Measurements from ENCODE around the gene DNAJB13.

Gene DNAJB13

DNA sequence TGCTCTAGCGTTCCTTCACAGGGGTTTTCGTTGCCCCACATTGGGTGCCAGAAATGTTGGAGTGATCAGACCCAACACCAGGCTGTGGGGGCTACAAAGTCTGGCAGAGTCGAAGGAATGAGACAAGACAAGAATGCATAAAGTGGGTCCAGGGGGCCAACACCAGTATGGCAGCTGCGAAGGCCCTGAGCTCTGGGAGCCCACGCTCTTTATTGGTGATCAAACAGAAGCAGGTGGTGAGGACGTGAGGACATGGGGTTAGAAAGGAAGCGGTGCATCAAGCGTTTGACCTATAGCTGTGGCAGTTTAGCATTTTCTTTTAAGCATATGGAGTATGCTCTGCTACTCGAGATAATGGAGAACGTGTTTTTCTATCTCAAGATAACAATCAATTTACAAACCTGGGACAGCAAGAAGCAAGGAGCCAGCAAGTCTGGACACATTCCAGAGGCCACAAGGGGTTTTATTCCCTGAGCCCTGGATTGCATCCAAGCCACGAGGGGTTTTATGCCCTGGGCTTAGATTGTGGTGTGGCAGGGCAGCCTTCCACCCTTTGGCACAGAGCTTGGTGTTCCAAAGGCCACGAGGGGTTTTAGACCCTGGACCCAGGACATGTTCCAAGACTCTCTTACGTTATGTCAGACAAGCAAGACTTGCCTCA lies 3.9 kb upstream of the DNAJB13 start:
- DNase-seq (ENCODE audit: low read depth), result no peak

DNA sequence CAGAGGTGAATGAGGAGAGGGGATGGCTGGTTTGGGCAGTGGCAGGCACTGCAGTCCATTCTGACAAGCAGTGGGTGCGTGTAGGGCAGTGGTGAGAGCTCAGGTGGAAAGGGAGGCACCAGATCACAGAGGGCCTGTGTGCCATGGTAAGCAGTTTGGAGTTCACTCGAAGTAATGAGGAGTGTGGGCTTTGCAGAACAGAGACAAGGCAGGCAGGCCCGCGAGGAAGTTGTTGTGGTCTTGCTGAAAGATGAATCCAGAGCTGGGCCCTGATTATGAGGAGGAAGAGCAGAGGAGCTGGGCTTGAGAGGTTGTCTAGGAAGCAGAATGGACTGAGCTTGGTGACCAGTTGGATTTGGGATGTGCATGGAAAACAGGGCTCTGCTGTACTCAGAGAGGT lies 1.6 kb upstream of the DNAJB13 start:
- no peak for DNase-seq (ENCODE audit: low read depth)
- TF ChIP-seq, protein P1, sequence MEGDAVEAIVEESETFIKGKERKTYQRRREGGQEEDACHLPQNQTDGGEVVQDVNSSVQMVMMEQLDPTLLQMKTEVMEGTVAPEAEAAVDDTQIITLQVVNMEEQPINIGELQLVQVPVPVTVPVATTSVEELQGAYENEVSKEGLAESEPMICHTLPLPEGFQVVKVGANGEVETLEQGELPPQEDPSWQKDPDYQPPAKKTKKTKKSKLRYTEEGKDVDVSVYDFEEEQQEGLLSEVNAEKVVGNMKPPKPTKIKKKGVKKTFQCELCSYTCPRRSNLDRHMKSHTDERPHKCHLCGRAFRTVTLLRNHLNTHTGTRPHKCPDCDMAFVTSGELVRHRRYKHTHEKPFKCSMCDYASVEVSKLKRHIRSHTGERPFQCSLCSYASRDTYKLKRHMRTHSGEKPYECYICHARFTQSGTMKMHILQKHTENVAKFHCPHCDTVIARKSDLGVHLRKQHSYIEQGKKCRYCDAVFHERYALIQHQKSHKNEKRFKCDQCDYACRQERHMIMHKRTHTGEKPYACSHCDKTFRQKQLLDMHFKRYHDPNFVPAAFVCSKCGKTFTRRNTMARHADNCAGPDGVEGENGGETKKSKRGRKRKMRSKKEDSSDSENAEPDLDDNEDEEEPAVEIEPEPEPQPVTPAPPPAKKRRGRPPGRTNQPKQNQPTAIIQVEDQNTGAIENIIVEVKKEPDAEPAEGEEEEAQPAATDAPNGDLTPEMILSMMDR (IDR thresholded peaks at IDR 0.05; ENCODE audit: insufficient read depth, low read depth, low read length, missing control alignments), result no peak
- no peak overlapping the region for H3K4me3 ChIP-seq (ENCODE audit: low read length)

More for the DNA sequence above, 3.9 kb upstream of the DNAJB13 start:
- no peak overlapping the region for H3K4me3 ChIP-seq (ENCODE audit: low read length)
- TF ChIP-seq, protein P1 (IDR thresholded peaks at IDR 0.05; ENCODE audit: insufficient read depth, low read depth, low read length, missing control alignments), result no peak

DNA sequence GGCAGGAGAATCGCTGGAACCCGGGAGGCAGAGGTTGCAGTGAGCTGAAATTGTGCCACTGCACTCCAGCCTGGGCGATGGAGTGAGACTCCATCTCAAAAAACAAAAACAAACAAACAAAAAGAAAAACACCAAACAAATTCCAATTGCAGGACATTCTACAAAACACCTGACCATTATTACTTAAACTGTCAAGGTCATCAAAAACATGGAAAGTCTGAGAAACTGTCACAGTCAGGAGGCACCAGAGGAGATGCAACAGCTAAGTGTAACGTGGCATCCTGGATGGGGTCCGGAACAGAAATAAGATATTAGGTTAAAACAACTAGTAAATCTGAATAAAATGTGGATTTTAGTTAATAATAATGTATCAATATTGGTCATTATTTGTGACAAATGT lies 914 bp upstream of the DNAJB13 start:
- TF ChIP-seq, protein P1 (IDR thresholded peaks at IDR 0.05; ENCODE audit: insufficient read depth, low read depth, low read length, missing control alignments), result no peak
- H3K4me3 ChIP-seq (ENCODE audit: low read length), result no peak overlapping the region
- DNase-seq (ENCODE audit: low read depth), result no peak

DNA sequence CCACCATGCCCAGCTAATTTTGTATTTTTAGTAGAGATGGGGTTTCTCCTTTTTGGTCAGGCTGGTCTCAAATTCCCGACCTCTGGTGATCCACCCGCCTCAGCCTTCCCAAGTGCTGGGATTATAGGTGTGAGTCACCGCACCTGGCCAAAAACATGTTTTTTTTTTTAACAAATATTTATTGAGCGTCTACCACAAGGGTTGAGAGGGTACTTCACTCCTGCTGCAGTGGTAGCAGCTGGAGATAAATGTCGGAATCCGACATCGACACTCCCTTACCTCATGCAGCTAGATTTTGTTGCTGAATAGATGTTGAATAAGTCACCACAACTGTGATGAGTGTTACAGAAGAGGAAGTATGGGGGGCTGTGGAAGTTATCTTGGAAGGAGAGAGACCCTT lies 971 bp downstream of the DNAJB13 start:
- no peak for DNase-seq (ENCODE audit: low read depth)
- TF ChIP-seq, protein P1 (IDR thresholded peaks at IDR 0.05; ENCODE audit: insufficient read depth, low read depth, low read length, missing control alignments), result no peak
- no peak overlapping the region for H3K4me3 ChIP-seq (ENCODE audit: low read length)

DNA sequence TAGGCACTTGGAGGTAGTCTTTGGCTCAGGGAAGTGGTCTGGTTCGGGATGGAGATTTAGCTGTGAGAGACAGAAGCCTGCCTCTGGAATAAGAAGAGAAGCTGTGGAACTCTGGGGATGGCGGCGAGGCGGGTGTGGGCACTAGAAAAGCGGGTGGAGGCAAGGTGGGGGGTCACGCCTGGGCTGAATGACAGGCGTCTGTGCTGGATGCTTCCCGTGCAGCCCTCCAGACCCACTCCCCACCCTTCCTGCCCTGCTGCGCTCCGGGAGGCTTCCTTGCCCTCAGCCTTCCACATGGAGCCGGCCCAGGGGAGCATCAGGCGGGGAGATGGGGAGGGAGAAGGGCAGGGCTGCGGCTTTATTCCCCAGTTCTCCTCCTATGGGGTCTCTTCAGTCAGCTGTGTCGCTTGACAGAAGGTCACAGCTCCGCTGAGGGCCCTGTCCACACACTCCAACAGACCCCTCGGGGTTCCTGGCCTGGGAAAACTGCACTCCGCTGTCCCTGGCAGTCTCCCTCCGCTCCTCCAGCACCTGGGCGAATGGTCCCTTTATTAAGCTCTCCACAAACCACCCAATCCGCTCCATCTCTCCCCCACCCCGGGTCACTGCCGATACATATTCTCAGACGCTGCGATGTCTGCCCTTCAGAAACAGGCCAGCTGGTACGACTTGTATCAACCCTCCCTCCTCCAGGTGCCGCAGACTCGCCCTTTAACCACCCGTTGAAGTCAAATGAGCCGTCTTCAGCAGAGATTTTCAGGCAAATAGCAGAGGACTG lies 6.2 kb downstream of the DNAJB13 start:
- H3K4me3 ChIP-seq (ENCODE audit: low read length), result no peak overlapping the region
- DNase-seq (ENCODE audit: low read depth), result no peak
- TF ChIP-seq, protein P1 (IDR thresholded peaks at IDR 0.05; ENCODE audit: insufficient read depth, low read depth, low read length, missing control alignments), result no peak

DNA sequence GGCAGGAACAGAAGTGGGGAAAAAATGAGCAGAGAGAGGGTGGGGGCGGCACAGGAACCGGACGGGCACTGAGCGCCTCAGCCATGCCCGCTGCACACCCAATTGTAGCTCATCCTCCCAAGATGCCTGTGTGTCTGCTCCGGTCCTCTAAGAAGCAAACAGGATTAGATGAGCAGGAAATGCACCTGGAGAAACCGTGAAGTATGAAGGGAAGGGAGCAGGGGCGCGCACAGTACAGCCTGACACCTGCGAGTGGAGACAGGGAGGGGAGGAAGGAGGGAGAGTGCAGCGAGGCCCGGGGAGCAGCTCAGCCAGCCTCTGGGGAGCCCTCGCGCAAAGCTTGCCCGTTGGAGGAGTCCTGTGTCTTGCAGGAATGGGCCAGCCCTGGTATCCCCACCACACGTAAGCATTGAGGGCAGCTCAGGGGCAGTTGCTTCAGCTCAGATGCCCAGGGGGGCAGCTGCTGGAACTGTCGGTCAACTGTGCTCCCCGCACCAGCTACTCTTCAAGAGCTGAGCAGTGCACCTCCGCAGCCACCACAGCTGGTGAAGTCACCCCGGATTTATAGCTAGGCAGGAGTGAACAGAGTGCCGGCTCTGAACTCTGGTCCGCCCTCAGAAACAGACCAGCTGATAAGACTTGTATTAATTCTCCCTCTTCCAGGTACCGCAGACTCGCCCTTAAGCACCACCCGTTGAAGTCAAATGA lies 7.0 kb downstream of the DNAJB13 start:
- TF ChIP-seq, protein P1 (IDR thresholded peaks at IDR 0.05; ENCODE audit: insufficient read depth, low read depth, low read length, missing control alignments), result no peak
- DNase-seq (ENCODE audit: low read depth), result no peak
- H3K4me3 ChIP-seq (ENCODE audit: low read length), result no peak overlapping the region

Data from epithelial cell of esophagus (primary cell).